Fibroblast of pulmonary artery (primary cell): Measurements from ENCODE around the gene GATA2.
A peak's percentile ranks its signal among the peaks of the same experiment; 100 is the strongest.

Source experiments
- DNase-seq: peaks from one replicate; pipeline ENCODE4 v3.0.0-alpha.2; 2010; ENCODE audit warnings: low read depth
- H3K4me3 ChIP-seq: replicated peaks from 2 replicates; pipeline ENCODE4 v1.5.1; 2011; ENCODE audit warnings: low read depth, mild to moderate bottlenecking, control low read depth, low read length, moderate library complexity
- TF ChIP-seq, protein P1 (sequence below): IDR thresholded peaks from 2 replicates; pipeline ENCODE4 v1.5.1; 2011; ENCODE audit warnings: mild to moderate bottlenecking, control low read depth, low read length, inconsistent platforms; ENCODE audit errors: missing control alignments

The GATA2 gene

GRCh38 chr3:128443771-128444170 lies 49.2 kb downstream of the GATA2 start:
- TF ChIP-seq, protein P1, sequence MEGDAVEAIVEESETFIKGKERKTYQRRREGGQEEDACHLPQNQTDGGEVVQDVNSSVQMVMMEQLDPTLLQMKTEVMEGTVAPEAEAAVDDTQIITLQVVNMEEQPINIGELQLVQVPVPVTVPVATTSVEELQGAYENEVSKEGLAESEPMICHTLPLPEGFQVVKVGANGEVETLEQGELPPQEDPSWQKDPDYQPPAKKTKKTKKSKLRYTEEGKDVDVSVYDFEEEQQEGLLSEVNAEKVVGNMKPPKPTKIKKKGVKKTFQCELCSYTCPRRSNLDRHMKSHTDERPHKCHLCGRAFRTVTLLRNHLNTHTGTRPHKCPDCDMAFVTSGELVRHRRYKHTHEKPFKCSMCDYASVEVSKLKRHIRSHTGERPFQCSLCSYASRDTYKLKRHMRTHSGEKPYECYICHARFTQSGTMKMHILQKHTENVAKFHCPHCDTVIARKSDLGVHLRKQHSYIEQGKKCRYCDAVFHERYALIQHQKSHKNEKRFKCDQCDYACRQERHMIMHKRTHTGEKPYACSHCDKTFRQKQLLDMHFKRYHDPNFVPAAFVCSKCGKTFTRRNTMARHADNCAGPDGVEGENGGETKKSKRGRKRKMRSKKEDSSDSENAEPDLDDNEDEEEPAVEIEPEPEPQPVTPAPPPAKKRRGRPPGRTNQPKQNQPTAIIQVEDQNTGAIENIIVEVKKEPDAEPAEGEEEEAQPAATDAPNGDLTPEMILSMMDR = no peak
- no peak for DNase-seq
- H3K4me3 ChIP-seq = no peak overlapping the region

DNA sequence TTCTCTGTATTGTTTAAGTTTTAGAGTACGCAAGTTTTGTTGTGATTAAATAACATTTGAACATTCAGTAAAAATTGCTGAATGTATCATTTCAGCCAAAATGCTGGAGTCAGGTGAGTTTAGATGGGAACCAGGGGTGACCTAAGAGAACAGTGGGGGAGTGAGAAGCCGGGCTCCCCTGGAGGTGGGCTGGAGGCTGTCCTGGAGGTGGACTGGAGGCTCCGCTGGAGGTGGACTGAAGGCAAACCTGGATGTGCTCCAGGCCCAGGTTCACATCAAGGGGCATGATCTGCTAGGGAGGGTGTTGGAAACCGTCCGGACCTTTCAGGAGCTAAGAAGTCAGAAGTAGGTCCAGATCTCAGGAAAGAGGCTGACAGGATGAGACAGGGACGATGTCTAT lies 50.1 kb downstream of the GATA2 start:
- no peak for DNase-seq
- TF ChIP-seq, protein P1 = no peak
- no peak overlapping the region for H3K4me3 ChIP-seq

DNA sequence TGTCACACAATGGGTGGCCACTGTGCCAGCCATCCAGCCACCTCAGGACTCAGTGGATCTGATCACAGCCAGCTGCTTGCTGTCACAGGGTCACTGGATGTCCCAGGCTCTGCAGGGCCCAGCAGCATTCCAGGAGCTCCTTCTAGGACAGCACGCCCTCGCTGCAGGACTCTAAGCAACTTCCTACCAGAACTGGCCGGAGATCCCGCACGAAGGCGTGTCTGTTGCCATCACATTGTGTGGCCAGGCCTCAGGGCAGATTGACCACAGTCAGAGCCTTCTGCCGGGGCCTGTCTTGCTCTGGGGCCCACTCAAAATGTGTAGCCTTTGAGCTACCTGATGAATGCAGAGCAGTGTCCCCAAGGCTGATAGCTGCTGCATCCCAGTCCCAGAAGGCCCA lies 50.9 kb downstream of the GATA2 start:
- TF ChIP-seq, protein P1 = no peak
- no peak overlapping the region for H3K4me3 ChIP-seq
- no peak for DNase-seq

GRCh38 chr3:128439226-128439625 lies 53.8 kb downstream of the GATA2 start:
- peak; percentile 23 for DNase-seq
- TF ChIP-seq, protein P1 = no peak
- H3K4me3 ChIP-seq = no peak overlapping the region

- TF ChIP-seq, protein P1 = peak; percentile 43
- H3K4me3 ChIP-seq = no peak overlapping the region
- no peak for DNase-seq
Observed at GRCh38 chr3:128438488-128439072, 54.4 kb downstream of the GATA2 start.

DNA sequence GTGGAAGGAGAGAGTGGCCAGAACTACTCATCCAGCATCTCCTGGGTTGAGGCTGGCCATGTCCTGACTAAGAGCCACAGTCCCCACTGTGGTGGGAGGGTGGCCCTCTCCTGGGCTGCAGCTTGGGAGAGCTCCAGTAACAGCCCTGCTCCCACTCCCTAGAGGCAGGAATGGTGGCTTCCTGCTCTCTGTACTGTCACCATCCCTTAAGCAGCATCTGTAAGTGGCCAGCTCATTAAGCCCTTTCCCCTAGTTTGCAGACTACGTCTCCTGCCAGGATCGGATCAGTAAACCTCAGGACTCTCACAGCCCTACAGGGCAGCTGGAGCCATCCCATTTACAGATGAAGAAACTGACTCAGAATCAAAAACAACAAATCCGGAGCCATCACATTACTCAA lies 56.8 kb downstream of the GATA2 start:
- no peak for DNase-seq
- H3K4me3 ChIP-seq = no peak overlapping the region
- TF ChIP-seq, protein P1 = no peak

DNA sequence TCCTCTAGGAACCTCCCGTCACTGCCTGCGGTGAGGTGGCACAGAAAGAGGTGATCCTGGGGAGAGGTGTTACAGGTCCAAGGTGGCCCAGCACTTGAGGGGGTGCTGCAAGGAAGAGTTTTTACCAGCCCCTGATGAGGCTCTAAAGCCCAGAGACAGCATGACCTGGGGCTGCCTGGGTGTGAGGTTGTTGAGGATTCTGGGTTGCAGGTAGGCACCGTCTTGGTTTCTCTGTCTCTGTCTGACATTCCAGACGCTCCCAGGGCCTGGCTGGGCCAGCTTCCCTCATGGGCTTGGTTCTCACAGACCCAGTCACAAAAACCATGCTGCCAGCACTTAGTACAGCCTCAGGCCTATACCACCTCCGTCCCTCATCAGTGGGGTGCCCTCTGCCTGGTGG lies 57.4 kb downstream of the GATA2 start:
- no peak overlapping the region for H3K4me3 ChIP-seq
- DNase-seq = no peak
- TF ChIP-seq, protein P1 = no peak
